Activated CD8-positive, alpha-beta memory T cell treated with anti-CD3 and anti-CD28 coated beads, Interleukin-2, amount 10 ng/mL, durations not matched to agents 7 days and 5 days (primary cell): Measurements from ENCODE around the gene PNPLA3. TPM values are rescaled to one million over a fixed set of nuclear protein-coding genes. Genes with fewer than 3 reads are reported as not detected.

Experiments
- ATAC-seq: fragments of 150-1000 bp; cut with Tn5 transposase; one replicate; pipeline ENCODE4 v1.10.0; 2021; ENCODE audit warnings: moderate library complexity
- CTCF ChIA-PET: fragments of 350-600 bp; sonication (Branson Sonifier 250); formaldehyde crosslinking; loops from one replicate; lab custom pipeline; 2021; ENCODE audit warnings: antibody characterized with exemption; lab: Charles Lee
- DNase-seq: peaks from one replicate; pipeline ENCODE4 v3.0.0-alpha.2; 2020
- H3K27ac Mint-ChIP-seq: one replicate; pipeline ENCODE4 v1.8.0; 2021; ENCODE audit warnings: mild to moderate bottlenecking, mixed read lengths
- H3K27me3 Mint-ChIP-seq: one replicate; pipeline ENCODE4 v1.8.0; 2021; ENCODE audit warnings: mixed read lengths
- H3K36me3 Mint-ChIP-seq: one replicate; pipeline ENCODE4 v1.8.0; 2021; ENCODE audit warnings: mild to moderate bottlenecking, mixed read lengths
- H3K4me1 Mint-ChIP-seq: one replicate; pipeline ENCODE4 v1.8.0; 2021; ENCODE audit warnings: mixed read lengths
- H3K4me3 Mint-ChIP-seq: one replicate; pipeline ENCODE4 v1.8.0; 2021; ENCODE audit warnings: mild to moderate bottlenecking, moderate library complexity, mixed read lengths
- H3K9me3 Mint-ChIP-seq: one replicate; pipeline ENCODE4 v1.8.0; 2022; ENCODE audit warnings: low read depth, mixed read lengths
- total RNA-seq, 2 experiments: library from RNA; stranded (reverse); gene quantifications; one replicate each; pipeline ENCODE4 v1.2.3, GENCODE V29; 2021

Gene PNPLA3
- total RNA-seq, 2 experiments from 2014 or later: 0.19 TPM; not detected in 1

DNA sequence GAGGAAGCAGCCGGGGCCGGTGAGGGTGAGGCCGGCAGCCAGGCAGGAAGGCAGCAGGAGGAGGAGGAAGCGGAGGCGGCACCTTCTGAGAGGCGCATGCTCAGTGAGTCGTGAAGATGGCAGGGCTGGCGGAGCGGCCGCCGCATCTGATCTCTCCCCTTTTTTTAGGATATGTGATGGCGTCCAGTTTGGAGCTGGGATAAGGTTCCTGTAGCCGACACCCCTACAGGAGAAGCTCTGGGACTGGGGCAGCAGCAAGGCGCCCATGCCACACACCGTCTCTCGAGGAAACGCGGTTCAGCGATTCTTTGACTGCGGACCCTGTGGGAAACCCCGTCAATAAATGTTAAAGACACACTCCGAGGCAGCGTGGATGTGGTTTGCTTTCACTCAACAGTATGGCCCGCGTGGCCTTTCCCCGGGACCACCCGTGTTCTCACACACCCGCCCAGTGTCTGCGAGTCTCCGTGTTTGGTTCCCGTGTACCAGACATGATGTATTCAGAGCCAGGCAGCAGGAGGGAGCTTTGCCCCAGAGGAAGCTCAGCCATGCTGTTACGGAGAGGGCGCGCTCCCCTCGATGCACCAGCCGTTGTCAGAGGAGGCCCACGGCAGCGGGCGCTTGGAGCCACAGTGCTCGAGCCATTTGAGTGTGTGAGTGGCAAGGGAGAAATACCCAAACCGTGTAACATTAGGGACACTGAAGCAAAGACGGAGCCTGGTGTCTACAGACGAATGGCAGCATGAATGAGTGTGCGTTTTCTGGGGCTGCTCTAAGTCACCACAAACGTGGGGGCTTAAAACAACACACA is 72.8 kb downstream of the PNPLA3 start:
- Mint-ChIP-seq H3K9me3 (no peaks in the 10 kb centered on the region), H3K27ac (peak overlapping the region; percentile 88), H3K27me3 (no peaks in the 10 kb centered on the region), H3K4me3 (peak overlapping the region; percentile 84), H3K36me3 (peaks cover 25% of the 10 kb centered on the region), H3K4me1 (peaks cover 22% of the 10 kb centered on the region)
- ATAC-seq (peak; percentile 93), DNase-seq (peak; percentile 82)
- CTCF ChIA-PET: interaction anchor here (0.7 to 7.4 kb wide), 5 partner anchors 51 to 631 kb away, joined by 3 to 162 read pairs (median 4); no protein-coding TSS in a partner anchor

DNA sequence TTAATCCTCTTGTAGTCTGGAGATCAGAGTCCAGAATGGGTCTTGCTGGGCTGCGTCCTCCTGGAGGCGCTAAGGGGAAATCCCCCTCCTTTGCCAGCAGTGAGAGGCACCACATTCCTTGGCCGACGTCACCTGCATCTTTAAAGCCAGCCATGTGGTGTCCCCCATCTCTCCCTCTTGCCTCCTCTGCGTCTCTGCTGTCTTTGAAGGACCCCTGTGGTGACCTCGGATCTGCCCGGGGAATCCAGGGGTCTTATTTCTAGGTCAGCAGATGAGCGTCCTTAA is 73.3 kb downstream of the PNPLA3 start:
- CTCF ChIA-PET: no interaction called here
- peak overlapping the region; percentile 11 for H3K4me3 Mint-ChIP-seq
- no peak overlapping the region for H3K27ac Mint-ChIP-seq
- DNase-seq (no peak), ATAC-seq (no peak)
- no peaks in the 10 kb centered on the region for H3K9me3 Mint-ChIP-seq
- H3K36me3 Mint-ChIP-seq: peaks cover 22% of the 10 kb centered on the region
- H3K4me1 Mint-ChIP-seq: peaks cover 22% of the 10 kb centered on the region
- H3K27me3 Mint-ChIP-seq: no peaks in the 10 kb centered on the region

Other genes with a start within 250 kb of the PNPLA3 start
- gene EFCAB6, start 111.5 kb upstream of the PNPLA3 start, total RNA-seq: under 1 TPM; 0.14 to 0.32 TPM
- not detected for gene SULT4A1, start 61.3 kb upstream of the PNPLA3 start, total RNA-seq
- gene PNPLA5, start 31.8 kb upstream of the PNPLA3 start, total RNA-seq: not detected
- gene SAMM50, start 31.6 kb downstream of the PNPLA3 start, total RNA-seq: 10 to 100 TPM; 42.2 to 57.9 TPM
- 10 to 100 TPM; 56.9 to 66.9 TPM for gene PARVB, start 100.5 kb downstream of the PNPLA3 start, total RNA-seq